ENCODE results near the gene MOB1B.
"Not testable (repeated sequence)": the region's sequence is repeated elsewhere in the genome, so short reads cannot be mapped to it uniquely, and the experiment has no call there.

MOB1B gene

GRCh38 chr4:70901984-70902576 lies at the start of gene MOB1B:
Gene MOB1B (plus strand): TSS chr4:70902369. CDS start chr4:70902537, 168 bp downstream.
- peak; percentile 44 for DNase-seq

GRCh38 chr4:70855464-70855863 lies 46.7 kb upstream of the MOB1B start:
- no peak for DNase-seq

GRCh38 chr4:70858454-70858853 lies 43.7 kb upstream of the MOB1B start:
- no peak for DNase-seq

GRCh38 chr4:70859066-70859465 lies 43.1 kb upstream of the MOB1B start:
- no peak for DNase-seq

- DNase-seq, result no peak
Observed at GRCh38 chr4:70863099-70863790, 38.9 kb upstream of the MOB1B start.

- no peak for DNase-seq
Observed at GRCh38 chr4:70868778-70869177, 33.4 kb upstream of the MOB1B start.

GRCh38 chr4:70873216-70873615 lies 29.0 kb upstream of the MOB1B start:
- no peak for DNase-seq

- DNase-seq, result no peak
Observed at GRCh38 chr4:70874268-70875156, 27.7 kb upstream of the MOB1B start.

GRCh38 chr4:70877556-70877955 lies 24.6 kb upstream of the MOB1B start:
- DNase-seq, result no peak

GRCh38 chr4:70880739-70881138 lies 21.4 kb upstream of the MOB1B start:
- no peak for DNase-seq

- DNase-seq, result no peak
Observed at GRCh38 chr4:70885174-70885573, 17.0 kb upstream of the MOB1B start.

GRCh38 chr4:70892086-70892769 lies 9.9 kb upstream of the MOB1B start:
- no peak for DNase-seq

- no peak for DNase-seq
Observed at GRCh38 chr4:70893790-70894189, 8.4 kb upstream of the MOB1B start.

- no peak for DNase-seq
Observed at GRCh38 chr4:70895405-70895804, 6.8 kb upstream of the MOB1B start.

GRCh38 chr4:70895811-70896491 lies 6.2 kb upstream of the MOB1B start:
- no peak for DNase-seq

GRCh38 chr4:70898581-70898980 lies 3.6 kb upstream of the MOB1B start:
- DNase-seq, result not testable (repeated sequence)

GRCh38 chr4:70901607-70901983 lies 574 bp upstream of the MOB1B start:
- DNase-seq, result no peak

GRCh38 chr4:70902577-70903290 lies 565 bp downstream of the MOB1B start:
- DNase-seq, result no peak

GRCh38 chr4:70903291-70903603 lies 1.1 kb downstream of the MOB1B start:
- DNase-seq, result no peak

GRCh38 chr4:70908993-70909556 lies 6.9 kb downstream of the MOB1B start:
- no peak for DNase-seq

- no peak for DNase-seq
Observed at GRCh38 chr4:70914000-70914399, 11.8 kb downstream of the MOB1B start.

- no peak for DNase-seq
Observed at GRCh38 chr4:70914631-70915030, 12.5 kb downstream of the MOB1B start.
